MM.1S (cell line): ENCODE data around the gene TMEM131.

Experiments
- CTCF ChIP-seq: fragments of 300-600 bp; sonication (generic); IDR thresholded peaks from 2 replicates; pipeline ENCODE4 v1.5.1; 2016; ENCODE audit warnings: antibody characterized with exemption, low read length, mixed read lengths
- EZH2 ChIP-seq: fragments of 300-600 bp; sonication (generic); optimal IDR thresholded peaks from 2 replicates; pipeline ENCODE3; 2017; ENCODE audit warnings: low read depth, mild to moderate bottlenecking, antibody characterized with exemption, low read length, mixed read lengths

GRCh38 chr2:98043101-98043500 lies 47.4 kb upstream of the TMEM131 start:
- no peak for TF ChIP-seq CTCF
- TF ChIP-seq EZH2: no peak
